Measurements from ENCODE around the gene TTC39B.

DNA sequence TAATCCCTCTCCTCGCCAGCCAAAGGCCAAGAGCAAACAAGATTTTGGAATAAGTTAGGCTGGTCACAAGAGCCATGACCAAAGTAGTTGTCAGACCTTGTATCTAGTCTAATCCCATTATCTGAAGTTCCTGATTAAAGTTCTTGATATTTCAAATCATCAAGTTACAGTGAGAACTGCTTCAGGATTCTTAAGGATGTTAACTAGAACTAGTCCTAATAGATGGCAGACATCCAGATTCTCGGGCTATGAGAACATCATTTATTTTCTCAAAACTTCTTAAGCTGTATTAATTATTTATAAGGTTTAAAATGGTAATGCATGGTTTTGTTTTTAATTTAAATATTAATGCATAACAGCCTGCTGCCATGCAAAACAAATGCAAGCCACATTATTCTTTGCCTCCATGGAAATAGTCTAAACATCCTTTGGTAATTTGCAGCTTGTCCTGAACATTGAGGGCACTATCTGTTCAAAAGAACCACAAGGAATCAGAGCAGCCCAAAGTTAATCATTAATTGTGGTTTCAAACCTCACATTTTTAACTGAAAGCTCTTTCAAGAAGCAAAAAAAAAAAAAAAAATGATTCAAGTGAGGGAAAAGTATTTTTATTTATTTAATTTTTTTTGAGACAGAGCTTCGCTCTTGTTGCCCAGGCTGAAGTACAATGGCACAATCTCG lies 95.1 kb downstream of the TTC39B start:
- TF ChIP-seq GATA2 (IDR thresholded peaks at IDR 0.05; ENCODE audit: low read depth, low read length) (no peak), GATA3 (IDR thresholded peaks at IDR 0.05; ENCODE audit: low read depth, low read length) (no peak)

Measured in SH-SY5Y (cell line).